ENCODE measurements around the gene FAM237B. TPM values are rescaled to one million over a fixed set of nuclear protein-coding genes. Genes with fewer than 3 reads are reported as not detected.

Gene FAM237B
- total and polyA plus RNA-seq, 9 of the 15 experiments (the other 6 are each of a cell fraction or from before 2014, with no cell fraction given) = not detected

DNA sequence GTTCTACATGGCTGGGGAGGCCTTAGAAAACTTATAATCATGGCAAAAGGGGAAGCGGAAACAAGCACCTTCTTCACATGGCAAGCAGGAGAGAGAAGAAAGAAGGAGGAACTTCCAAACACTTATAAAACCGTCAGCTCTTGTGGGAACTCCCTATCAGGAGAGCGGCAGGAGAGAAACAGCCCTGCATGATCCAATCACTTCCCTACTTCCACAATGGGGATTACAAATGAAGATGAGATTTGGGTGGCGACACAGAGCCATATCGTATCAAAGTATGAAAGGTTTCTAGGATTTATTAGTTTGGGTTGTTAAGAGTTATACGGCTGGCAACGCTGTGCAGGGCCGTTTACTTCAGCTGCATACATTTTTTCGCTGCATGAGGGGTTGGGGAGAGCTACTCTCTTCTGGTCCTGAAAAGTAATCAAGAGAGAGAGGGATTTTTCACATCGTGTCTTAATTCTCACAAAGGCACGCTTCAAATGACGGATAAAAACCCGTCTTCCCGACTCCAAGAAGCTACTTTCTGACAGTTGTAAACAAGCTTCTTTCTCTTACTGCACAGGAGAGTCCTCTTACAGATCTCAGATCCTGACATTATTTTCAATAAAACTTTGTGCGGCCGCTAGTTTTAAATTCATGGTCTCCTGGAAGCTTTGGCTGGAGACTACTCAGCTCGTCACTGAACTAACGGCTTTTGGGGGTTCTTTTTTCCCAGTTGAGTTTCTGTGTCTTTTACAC lies 24.7 kb upstream of the FAM237B start (continued):
- TF ChIP-seq, protein P1, sequence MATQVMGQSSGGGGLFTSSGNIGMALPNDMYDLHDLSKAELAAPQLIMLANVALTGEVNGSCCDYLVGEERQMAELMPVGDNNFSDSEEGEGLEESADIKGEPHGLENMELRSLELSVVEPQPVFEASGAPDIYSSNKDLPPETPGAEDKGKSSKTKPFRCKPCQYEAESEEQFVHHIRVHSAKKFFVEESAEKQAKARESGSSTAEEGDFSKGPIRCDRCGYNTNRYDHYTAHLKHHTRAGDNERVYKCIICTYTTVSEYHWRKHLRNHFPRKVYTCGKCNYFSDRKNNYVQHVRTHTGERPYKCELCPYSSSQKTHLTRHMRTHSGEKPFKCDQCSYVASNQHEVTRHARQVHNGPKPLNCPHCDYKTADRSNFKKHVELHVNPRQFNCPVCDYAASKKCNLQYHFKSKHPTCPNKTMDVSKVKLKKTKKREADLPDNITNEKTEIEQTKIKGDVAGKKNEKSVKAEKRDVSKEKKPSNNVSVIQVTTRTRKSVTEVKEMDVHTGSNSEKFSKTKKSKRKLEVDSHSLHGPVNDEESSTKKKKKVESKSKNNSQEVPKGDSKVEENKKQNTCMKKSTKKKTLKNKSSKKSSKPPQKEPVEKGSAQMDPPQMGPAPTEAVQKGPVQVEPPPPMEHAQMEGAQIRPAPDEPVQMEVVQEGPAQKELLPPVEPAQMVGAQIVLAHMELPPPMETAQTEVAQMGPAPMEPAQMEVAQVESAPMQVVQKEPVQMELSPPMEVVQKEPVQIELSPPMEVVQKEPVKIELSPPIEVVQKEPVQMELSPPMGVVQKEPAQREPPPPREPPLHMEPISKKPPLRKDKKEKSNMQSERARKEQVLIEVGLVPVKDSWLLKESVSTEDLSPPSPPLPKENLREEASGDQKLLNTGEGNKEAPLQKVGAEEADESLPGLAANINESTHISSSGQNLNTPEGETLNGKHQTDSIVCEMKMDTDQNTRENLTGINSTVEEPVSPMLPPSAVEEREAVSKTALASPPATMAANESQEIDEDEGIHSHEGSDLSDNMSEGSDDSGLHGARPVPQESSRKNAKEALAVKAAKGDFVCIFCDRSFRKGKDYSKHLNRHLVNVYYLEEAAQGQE (IDR thresholded peaks at IDR 0.05; ENCODE audit: borderline replicate concordance) = no peak
- TF ChIP-seq, protein P1 (CRISPR knock-in tag; IDR thresholded peaks at IDR 0.05; ENCODE audit: low read depth) = no peak
- TF ChIP-seq SMARCA4 (IDR thresholded peaks at IDR 0.05) = 0 out of 2 replicates have a peak, but pooled peaks have one; percentile 12
- peak; percentile 26; the same call in 1 of the 2 replicates for TF ChIP-seq ZNF592 (IDR thresholded peaks at IDR 0.05)
- peak; percentile 22; the same call in 1 of the 2 replicates for TF ChIP-seq CTBP1 (IDR thresholded peaks at IDR 0.05; ENCODE audit: borderline replicate concordance)
- TF ChIP-seq FOXA3 (CRISPR knock-in tag; conservative IDR thresholded peaks at IDR 0.05 in 1 of 2, IDR thresholded peaks at IDR 0.05 in 1 of 2) = peak; percentile 47 to 57; a peak in 2 of 4 replicates
- 0 out of 2 replicates have a peak, but pooled peaks have one; percentile 1 for TF ChIP-seq DPF2 (IDR thresholded peaks at IDR 0.05)
- TF ChIP-seq NR3C1 (CRISPR knock-in tag; IDR thresholded peaks at IDR 0.05) = no peak
- peak; percentile 72 to 84 for TF ChIP-seq FOXK2 (conservative IDR thresholded peaks at IDR 0.05 in 1 of 2, IDR thresholded peaks at IDR 0.05 in 1 of 2; ENCODE audit: low read depth in 2 of 2)
- peak; percentile 55 for TF ChIP-seq L3MBTL2 (IDR thresholded peaks at IDR 0.05)
